ENCODE results near the gene ESCO1.
"Not testable (repeated sequence)": the region's sequence is repeated elsewhere in the genome, so short reads cannot be mapped to it uniquely, and the experiment has no call there.

Gene ESCO1

DNA sequence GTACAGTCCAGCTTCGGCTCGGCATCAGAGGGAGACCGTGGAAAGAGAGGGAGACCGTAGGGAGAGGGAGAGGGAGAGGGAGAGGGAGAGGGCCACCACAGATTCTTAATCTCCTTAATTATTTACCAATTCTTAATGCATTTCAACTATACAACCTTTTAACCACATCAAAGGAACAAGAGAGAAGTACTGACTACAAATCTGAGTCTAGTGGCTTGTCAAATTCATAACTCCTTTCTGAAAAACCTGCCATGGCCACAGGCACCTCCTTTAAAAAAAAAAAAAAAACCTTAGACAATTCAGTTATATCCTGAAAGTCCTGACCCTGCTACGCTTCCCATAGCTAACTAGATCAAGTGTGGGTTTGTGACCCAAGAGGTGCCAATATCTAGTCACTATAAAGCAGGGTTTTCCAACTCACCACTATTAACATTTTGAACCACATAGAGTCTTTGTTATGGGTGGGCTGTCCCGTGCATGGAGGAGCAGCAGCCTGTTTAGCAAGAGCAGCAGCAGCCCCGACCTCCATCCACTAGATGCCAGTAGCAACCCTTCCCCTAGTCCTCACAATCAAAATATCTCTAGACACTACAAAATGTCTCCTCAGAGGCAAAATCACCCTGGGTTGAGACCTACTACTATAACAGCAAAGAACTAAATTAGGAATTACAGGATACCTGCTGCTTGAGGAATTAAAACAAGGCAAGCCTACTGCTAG lies 6.8 kb downstream of the ESCO1 start:
- DNase-seq (ENCODE audit: low read depth, low spot score) = no peak

DNA sequence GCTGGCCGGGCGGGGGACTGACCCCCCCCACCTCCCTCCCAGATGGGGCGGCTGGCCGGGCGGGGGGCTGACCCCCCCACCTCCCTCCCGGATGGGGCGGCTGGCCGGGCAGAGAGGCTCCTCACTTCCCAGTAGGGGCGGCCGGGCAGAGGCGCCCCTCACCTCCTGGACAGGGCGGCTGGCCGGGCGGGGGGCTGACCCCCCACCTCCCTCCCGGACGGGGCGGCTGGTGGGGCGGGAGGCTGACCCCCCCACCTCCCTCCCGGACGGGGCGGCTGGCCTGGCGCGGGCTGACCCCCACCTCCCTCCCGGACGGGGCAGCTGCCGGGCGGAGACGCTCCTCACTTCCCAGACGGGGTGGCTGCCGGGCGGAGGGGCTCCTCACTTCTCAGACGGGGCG lies 8.1 kb downstream of the ESCO1 start:
- not testable (repeated sequence) for DNase-seq (ENCODE audit: low read depth, low spot score)

DNA sequence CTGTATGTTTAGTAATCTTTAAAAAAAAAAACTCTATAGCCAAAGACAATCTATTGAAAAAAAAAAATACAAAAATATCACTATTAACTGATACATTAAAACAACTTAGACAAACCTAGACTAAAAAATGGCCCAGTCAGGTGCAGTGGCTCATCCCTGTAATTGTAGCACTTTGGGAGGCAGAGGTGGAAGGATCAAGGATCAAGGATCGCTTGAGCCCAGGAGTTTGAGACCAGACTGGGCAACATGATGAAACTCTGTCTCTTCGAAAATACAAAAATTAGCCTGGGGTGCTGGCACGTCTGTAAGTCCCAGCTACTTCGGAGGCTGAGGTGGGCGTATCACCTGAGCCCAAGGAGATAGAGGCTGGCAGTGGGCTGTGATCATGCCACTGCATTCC lies 16.1 kb downstream of the ESCO1 start:
- no peak for DNase-seq (ENCODE audit: low read depth, low spot score)

DNA sequence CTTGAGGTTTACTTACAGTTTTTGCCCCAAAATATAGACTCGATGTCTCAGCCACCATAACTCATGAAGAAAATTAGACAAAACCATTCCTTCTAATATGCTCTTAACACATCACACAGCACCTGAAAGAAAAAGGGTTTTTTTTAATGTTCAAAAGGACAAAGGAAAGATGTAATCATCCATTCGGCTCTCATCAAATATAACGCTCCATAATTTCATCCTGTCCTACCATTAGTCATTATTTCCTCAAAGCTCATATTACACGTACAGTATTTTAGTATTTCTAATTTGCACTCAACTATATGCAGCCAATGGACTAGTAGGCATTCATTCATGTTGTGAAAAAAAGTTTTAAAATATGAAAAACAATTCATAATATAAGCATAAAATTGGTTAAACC lies 24.8 kb downstream of the ESCO1 start:
- DNase-seq (ENCODE audit: low read depth, low spot score) = no peak

DNA sequence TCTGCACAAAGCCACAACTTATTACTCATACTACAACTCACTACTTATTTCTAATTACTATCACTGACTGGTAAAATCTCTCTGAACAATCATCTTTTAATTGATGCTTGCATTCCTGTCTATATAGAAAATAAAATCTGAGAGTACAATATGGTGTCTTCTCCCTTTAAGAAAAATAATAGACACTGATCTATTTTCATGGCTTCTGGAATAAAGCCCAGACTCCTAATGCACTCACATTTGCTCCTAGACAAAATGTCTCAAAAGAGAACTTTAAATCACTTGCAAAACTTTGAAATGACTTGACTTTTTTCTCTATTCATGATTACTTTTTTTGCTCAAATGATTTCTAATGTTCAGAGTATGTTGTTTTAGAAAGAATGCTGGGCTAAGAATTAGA lies 28.7 kb downstream of the ESCO1 start:
- DNase-seq (ENCODE audit: low read depth, low spot score) = no peak

DNA sequence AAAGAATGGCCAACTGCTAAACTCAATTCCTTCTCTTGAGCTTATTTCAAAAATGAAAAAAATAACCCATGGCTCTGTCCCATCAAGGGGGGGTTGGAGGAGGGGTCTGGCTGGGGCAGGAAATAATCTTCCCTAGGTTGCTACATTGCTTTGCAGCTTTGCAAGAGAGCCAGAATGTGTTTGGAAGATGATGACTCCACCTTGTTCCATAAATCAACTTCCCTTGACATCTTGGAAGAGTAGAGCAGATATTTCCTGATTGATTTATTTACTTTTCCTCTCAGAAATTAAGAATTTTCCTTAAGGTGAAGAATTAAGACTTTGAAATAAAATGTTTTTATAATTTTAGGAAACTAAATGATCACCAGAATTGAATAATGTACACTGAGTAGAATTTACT lies 41.3 kb downstream of the ESCO1 start:
- no peak for DNase-seq (ENCODE audit: low read depth, low spot score)

DNA sequence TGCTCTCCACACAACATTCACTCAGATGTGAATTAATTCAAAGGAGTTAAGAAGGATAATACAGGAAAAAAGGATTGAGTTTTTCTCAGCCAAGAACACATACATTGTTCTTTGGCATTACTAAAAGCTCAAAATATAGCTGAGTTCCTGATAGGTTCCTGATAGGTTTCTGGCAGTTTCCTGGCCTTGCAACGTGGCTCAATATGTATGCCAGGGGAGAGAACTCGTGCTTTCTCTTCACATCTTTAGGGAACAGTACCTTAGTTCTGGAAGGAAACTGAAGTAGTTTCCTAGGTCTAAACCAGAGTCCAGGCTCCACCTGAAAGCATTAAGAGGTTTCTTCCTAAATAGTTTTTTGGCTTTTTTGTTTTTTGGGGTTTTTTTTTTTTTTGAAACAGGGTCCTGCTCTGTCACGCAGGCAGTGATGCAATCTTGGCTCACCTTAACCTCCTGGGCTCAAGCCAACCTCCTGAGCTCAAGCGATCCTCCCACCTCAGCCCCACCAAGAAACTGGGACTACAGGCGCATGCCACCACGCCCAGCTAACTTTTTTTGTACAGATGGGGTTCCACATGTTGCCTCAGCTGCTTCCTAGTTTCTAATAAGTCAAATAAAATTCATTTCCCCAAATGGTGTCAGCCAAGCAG lies 42.8 kb downstream of the ESCO1 start:
- no peak for DNase-seq (ENCODE audit: low read depth, low spot score)

DNA sequence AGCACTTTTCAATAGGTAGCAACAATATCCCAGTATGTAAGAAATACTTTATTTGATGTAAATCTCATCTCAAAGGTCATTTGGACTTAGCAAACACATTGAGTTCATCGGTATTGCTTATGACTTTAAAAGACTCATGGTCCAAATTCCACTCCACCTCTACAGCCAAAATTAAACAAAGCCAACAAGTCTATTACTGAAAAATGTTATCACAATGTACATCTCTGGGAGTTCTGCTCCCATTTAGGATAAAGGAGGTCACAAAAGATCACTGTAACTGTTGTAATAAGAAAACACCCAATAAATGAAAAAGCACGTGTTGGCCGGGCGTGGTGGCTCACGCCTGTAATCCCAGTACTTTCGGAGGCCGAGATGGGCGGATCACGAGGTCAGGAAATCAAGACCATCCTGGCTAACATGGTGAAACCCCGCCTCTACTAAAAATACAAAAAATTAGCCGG lies 50.0 kb downstream of the ESCO1 start:
- DNase-seq (ENCODE audit: low read depth, low spot score) = no peak

DNA sequence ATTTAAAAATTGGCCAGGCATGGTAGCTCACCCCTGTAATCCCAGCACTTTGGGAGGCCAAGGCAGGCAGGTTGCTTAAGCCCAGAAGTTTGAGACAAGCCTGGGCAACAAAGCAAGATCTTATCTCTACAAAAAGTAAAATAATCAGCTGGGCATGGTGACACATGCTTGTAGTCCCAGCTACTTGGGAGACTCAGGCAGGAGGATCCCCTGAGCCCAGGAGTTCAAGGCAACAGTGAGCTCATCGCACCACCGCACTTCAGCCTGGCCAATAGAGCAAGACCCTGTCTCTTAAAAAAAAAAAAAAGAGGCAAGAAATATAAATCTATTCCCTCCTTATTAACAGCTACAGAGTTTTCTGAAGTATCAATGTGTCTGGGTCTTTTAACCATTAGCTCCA lies 51.9 kb downstream of the ESCO1 start:
- DNase-seq (ENCODE audit: low read depth, low spot score) = no peak

DNA sequence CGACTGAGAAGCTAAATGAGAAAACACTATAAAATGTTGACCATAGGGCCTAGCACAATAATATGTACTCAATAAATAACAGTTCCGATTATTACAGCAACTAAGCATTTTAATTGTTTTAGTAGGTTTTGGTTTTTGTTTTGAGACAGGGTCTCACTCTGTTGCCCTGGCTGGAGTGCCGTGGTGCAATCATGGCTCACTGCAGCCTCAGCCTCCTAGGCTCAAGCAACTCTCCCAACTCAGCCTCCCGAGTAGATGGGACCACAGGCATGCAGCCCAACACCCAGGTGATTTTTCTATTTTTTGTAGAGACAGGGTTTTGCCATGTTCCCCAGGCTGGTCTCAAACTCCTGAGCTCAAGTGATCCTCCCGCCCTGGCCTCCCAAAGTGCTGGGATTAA lies 54.1 kb downstream of the ESCO1 start:
- no peak for DNase-seq (ENCODE audit: low read depth, low spot score)

DNA sequence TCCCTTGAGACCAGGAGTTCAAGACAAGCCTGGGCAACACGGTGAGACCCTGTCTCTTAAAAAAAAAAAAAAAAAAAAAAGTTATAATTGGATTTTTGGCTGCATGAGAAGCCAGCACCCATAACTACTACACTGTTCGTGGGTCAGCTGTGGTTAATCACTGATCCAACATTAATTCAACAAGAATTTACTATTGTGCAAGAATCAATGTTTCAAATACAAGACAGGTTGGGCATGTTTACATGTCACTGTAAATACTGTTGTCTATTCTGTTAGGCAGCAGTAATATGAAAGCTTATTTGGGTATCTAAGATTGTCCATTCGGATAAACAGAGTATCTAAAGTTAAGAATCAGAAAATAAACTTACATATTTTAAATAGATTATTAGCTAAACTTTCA lies 62.3 kb downstream of the ESCO1 start:
- DNase-seq (ENCODE audit: low read depth, low spot score) = no peak

DNA sequence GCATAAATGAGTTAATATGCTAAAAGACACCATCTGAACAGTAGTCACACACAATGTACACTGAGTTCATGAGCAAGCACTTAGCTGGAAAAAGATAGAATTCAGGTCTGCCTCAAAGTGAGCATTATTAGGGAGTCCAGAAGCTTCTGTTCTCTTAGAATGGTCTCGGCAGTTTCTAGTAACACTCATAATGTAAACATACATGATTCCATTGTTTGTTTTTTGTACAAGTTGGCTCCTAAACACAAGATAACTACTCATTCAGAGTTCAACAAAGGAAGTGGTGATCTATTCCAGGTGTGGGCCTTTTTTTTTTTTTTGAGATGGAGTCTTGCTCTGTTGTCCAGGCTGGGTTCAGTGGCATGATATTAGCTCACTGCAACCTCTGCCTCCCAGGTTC lies 66.2 kb downstream of the ESCO1 start:
- DNase-seq (ENCODE audit: low read depth, low spot score) = no peak

DNA sequence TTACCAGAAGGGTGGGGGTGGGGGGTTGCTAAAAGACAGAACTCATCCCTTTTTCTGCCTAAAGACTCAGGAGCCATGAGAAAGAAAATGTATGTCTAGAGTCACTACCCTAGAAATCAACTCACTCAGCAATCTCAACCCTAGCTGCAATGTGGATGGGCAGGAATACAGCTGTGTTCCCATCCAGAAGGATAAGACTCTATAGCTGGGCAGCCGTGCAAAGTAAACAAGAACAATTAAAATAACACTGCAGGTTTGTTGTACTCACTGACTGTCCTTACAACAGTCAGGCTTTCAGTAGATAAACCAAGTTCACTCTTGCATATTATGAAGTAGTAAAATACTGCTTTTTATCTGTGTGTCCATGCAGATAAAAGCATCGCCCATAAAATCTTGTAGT lies 74.0 kb downstream of the ESCO1 start:
- DNase-seq (ENCODE audit: low read depth, low spot score) = no peak

DNA sequence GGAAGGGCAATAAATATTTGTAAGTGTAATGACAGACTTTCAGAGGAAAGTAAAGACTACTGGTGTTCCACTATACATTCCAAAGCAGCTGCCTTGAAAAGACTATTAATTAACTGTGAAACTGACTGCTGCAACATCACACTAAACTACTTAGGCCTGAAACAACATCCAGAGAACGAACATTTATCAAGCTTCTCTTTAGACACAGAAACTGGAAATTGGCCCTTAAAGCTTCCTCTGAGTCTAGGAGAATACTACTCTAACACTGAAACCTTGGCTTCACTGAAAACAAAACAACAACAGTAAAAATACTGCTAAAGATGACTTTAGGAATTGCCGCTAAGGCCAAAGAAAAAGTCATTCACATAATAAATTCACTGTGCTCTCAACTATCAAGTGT lies 74.6 kb downstream of the ESCO1 start:
- no peak for DNase-seq (ENCODE audit: low read depth, low spot score)

DNA sequence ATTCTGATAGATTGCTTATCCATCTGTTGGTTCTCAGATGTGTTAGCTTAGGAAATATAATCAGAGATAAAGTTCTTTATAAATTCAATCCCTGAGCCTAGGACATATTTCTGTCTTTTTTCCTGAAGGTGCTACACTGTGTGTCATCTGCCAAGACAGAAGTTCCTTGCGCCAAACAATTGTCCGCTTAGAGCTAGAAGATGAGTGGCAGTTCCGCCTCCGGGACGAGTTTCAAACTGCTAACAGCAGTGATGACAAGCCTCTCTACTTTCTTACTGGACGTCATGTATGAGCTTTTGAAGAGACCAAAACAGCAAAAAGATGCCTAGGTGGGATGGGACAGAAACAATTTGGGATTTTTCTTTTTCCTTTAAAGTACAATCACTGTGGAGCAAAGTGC lies 78.0 kb downstream of the ESCO1 start:
- DNase-seq (ENCODE audit: low read depth, low spot score) = no peak

DNA sequence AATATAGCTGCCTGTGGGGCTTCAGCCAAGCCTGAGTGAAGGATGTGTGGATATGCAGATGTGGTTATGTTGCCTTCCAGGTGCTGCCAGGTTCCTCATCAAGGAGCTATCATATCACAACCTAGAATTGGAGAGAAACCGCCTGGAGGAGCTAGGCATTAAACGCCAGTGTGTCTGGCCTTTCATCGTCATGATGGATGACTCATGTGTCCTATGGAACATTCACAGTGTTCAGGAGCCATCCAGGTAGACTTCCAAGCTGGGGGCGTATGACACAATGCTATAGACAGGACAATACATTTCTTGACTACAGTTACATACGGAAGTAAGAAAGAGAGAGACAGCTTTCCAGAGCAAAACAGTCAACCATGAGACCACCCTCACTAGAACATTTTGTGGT lies 86.8 kb downstream of the ESCO1 start:
- DNase-seq (ENCODE audit: low read depth, low spot score) = no peak

DNA sequence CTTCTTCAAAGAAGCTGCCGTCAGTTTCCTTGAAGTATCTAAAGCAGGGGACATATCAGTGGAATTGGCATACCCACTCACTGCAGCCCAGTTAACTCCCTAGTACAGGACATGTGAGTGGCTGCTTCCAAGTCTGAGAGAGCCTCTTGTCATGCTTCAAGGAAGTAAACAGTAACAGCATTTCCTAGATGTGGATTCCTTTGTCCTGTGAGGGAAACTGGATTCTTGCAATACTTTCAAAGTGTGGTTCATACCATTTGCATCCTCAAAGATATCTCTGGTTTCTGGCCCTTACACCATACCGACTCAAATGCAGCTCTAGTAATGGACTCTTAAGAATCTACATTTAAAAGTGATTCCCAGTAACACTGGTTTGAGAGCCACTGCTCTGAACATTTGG lies 87.2 kb downstream of the ESCO1 start:
- DNase-seq (ENCODE audit: low read depth, low spot score) = no peak

DNA sequence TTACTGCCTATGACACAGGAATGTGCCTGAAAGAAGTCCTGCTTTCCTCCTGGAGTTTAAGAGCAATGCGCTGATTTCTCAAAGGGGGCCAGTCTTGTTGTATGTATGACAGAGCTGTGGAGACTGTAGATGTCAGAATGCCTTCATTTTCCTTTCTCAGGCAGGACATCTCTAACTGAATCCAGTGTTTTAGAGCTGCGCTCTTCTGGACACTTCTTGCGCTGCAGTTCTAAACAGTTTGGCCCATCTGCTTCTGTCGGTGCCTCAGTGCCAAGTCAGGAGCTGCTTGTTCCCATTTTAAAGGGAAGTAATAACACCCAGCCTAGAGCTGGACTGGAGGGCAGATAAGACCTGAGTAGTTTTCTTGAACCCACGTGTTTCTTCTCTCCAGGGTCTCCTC lies 91.4 kb downstream of the ESCO1 start:
- no peak for DNase-seq (ENCODE audit: low read depth, low spot score)

DNA sequence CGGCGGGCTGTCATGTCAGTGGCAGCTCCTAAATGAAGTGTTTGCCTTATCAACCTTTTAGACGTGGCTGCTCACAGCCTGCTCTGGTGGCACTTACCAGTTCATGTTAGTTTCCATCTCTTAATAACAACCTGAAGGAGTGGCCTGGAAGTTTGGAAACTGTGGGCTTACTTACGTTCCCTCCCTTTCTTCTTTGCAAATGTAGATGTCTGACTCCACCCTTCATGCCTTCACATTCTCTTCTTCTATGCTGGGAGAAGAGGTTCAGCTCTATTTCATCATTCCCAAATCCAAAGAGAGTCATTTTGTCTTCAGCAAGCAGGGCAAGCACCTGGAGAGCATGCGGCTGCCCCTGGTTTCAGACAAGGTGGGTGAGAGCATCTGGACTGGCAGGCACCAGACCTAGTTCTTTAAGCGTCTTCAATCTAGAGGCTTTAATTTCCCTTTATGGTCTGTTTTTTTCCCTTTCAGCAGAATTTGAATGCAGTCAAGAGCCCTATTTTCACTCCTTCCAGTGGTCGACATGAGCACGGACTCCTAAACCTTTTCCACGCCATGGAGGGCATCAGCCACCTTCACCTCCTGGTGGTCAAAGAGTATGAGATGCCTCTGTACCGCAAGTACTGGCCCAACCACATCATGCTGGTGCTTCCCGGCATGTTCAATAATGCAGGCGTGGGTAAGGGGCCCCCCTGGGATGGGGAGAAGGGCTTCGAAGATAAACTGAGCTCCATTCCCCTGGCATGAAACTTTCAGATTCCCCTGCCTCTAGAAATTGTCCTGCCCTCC lies 92.4 kb downstream of the ESCO1 start:
- no peak for DNase-seq (ENCODE audit: low read depth, low spot score)

DNA sequence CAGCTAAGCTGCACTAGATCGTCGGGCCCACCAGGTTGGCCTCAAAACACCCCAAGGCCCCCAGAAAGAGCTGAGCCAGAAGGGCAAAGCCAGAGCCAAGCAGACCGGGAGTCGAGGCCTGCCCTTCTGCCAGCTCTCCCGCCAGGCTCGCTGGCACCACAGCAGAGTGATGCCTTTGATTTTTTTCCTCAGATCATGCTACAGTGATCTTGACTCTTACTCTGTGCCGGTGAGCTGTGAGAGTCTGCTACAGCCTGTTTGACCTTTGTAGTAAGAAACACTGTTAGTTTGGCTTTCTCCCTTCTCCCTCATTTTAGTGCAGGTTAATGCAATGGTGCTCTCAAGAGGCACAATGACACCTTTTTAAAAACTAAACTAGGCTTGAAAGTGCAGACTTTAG lies 97.8 kb downstream of the ESCO1 start:
- DNase-seq (ENCODE audit: low read depth, low spot score) = no peak

DNA sequence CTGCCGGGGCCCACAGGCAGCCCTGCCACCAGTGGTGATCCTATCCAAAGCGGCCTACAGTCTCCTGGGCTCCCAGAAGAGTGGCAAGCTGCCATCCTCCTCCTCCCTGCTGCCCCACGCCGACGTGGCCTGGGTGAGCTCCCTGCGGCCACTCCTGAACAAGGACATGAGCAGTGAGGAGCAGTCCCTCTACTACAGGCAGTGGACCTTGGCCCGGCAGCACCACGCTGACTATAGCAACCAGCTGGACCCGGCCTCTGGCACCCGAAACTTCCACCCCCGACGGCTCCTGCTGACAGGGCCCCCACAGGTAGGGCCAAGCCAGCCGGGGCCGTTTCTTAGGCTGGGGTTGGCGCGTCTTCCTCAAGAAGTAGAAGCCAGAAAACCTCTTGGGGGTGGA lies 100.5 kb downstream of the ESCO1 start:
- no peak for DNase-seq (ENCODE audit: low read depth, low spot score)

DNA sequence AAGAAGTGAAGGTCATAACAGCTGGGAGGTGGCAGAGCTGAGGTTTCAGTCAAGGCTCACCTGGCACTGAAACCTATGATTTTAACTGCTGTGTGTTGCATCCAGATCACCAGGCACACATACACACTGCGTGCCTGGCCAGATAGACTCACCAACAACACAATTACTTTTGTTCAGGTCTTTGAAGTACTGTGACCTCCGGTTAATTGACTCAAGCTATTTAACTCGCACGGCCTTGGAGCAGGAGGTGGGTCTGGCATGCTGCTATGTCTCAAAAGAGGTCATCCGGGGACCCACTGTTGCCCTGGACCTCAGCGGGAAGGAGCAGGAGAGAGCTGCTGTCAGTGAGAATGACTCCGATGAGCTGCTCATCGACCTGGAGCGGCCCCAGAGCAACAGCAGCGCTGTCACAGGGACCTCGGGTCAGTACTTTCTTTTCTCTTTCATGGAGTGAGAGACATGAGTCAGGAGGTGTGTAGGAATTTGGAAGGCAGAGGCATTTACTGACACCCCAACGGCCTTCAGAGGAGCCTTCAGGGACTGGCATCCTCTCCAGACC lies 104.1 kb downstream of the ESCO1 start:
- DNase-seq (ENCODE audit: low read depth, low spot score) = no peak

DNA sequence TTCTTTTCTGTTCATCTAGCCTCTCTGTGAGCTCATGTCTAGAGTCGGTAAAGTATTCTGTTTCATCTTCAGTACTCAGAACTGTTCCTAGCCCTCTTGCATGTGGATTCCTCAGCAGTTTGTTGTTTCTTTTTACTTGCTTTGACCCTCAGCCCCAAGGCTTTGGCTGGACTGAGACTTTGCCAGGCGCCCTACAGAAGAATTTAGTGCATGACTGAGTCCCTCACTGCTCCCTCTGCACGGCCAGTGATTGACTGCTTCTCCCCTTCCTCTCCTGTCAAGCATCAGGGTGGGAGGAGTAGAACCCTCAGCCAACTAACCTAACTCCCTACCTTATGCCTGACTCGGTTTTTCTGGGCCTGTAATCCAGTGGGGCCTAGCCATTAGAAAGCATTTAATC lies 109.8 kb downstream of the ESCO1 start:
- no peak for DNase-seq (ENCODE audit: low read depth, low spot score)
